Panc1 (cell line): Measurements from ENCODE around the gene C2CD2. TPM values are rescaled to one million over a fixed set of nuclear protein-coding genes. Genes with fewer than 3 reads are reported as not detected.

Experiments
- ATAC-seq: fragments of 200-7000 bp; cut with Tn5 transposase; 2 replicates; pipeline ENCODE4 v1.9.1; 2020; ENCODE audit warnings: mild to moderate bottlenecking, moderate library complexity
- BruUV-seq: library from RNA; stranded (reverse); fragments of 400-500 nt; replicated peaks from 2 replicates; lab custom pipeline; 2021; lab: Mats Ljungman, UMichigan
- CTCF ChIA-PET: fragments of 300-600 bp; sonication (Branson Sonifier 250); formaldehyde crosslinking; loops from one replicate; lab custom pipeline; 2022; ENCODE audit warnings: antibody characterized with exemption; lab: Charles Lee
- POLR2A ChIA-PET: fragments of 300-600 bp; sonication (Branson Sonifier 250); formaldehyde crosslinking; loops from one replicate; lab custom pipeline; 2022; ENCODE audit warnings: antibody characterized with exemption; lab: Charles Lee
- DNase-seq: peaks from one replicate; pipeline ENCODE4 v3.0.0-alpha.2; 2010; ENCODE audit warnings: low read depth, low spot score
- H3K27ac ChIP-seq: 2 replicates; pipeline ENCODE4 v1.5.1; 2011; ENCODE audit warnings: mild to moderate bottlenecking, low read length, inconsistent platforms
- H3K27me3 ChIP-seq: fragments of 200-500 bp; sonication (Bioruptor generic); 2 replicates; pipeline ENCODE4 v1.6.0; 2014; ENCODE audit warnings: low read length, inconsistent platforms; ENCODE audit not compliant: control insufficient read depth, insufficient read depth
- H3K36me3 ChIP-seq: fragments of 200-500 bp; sonication (Bioruptor generic); 2 replicates; pipeline ENCODE4 v1.5.1; 2014; ENCODE audit warnings: inconsistent platforms, mild to moderate bottlenecking, low read length, moderate library complexity; ENCODE audit not compliant: control insufficient read depth, insufficient read depth
- H3K4me1 ChIP-seq: 2 replicates; pipeline ENCODE4 v1.5.1; 2011; ENCODE audit warnings: inconsistent platforms, mild to moderate bottlenecking, low read length, moderate library complexity; ENCODE audit not compliant: control insufficient read depth, insufficient read depth
- H3K4me3 ChIP-seq, 2 experiments: 2 replicates each; pipeline ENCODE4 v1.5.1; 2011 to 2012; ENCODE audit warnings: low read depth in 2 of 2, low read length in 2 of 2, mild to moderate bottlenecking in 2 of 2, inconsistent platforms in 1 of 2, moderate library complexity in 1 of 2
- H3K9me3 ChIP-seq: fragments of 200-500 bp; sonication (Bioruptor generic); 2 replicates; pipeline ENCODE4 v1.5.1; 2014; ENCODE audit warnings: low read depth, mild to moderate bottlenecking, inconsistent platforms, low read length, moderate library complexity; ENCODE audit not compliant: control insufficient read depth, insufficient read depth
- POLR2AphosphoS5 ChIP-seq: IDR thresholded peaks from 2 replicates; pipeline ENCODE4 v1.6.1; 2012; ENCODE audit warnings: mild to moderate bottlenecking, low read depth, low read length, moderate library complexity
- SIN3A ChIP-seq: IDR thresholded peaks from 2 replicates; pipeline ENCODE4 v1.6.1; 2012; ENCODE audit warnings: low read depth, mild to moderate bottlenecking, low read length, moderate library complexity, borderline replicate concordance; ENCODE audit not compliant: insufficient read depth
- TCF7L2 ChIP-seq: IDR thresholded peaks from 2 replicates; pipeline ENCODE4 v1.6.1; 2011; ENCODE audit warnings: mild to moderate bottlenecking, low read depth, low read length, inconsistent platforms
- in situ Hi-C: cut with HindIII; loops from 2 replicates; pipeline ENCODE4 v1.10.0; 2016; ENCODE audit warnings: low sequenced_read_pairs, low pct_unique_long_range_greater_than_20kb
- intact Hi-C: fragments of 100-400 bp; cut with micrococcal nuclease; formaldehyde crosslinking; loops from one replicate; pipeline ENCODE4 v1.10.0; 2022; ENCODE audit not compliant: unreplicated experiment
- total RNA-seq: library from RNA; stranded (reverse); gene quantifications from one replicate; pipeline ENCODE4 v1.2.1, GENCODE V29; 2021; ENCODE audit not compliant: unreplicated experiment
- TF ChIP-seq, protein P1 (sequence below): fragments of 450-650 bp; IDR thresholded peaks from 2 replicates; pipeline ENCODE4 v1.5.1; 2017; ENCODE audit warnings: mild to moderate bottlenecking
- TF ChIP-seq, protein P2 (sequence below), 2 experiments: IDR thresholded peaks; 2 replicates each; pipeline ENCODE4 v1.6.1; 2011 to 2012; ENCODE audit warnings: low read depth in 2 of 2, control low read depth in 1 of 2, low read length in 1 of 2, mild to moderate bottlenecking in 1 of 2, moderate library complexity in 1 of 2; ENCODE audit not compliant: insufficient read depth in 1 of 2

C2CD2 gene
- total RNA-seq, 1 experiment from 2014 or later, result 14.0 TPM

DNA sequence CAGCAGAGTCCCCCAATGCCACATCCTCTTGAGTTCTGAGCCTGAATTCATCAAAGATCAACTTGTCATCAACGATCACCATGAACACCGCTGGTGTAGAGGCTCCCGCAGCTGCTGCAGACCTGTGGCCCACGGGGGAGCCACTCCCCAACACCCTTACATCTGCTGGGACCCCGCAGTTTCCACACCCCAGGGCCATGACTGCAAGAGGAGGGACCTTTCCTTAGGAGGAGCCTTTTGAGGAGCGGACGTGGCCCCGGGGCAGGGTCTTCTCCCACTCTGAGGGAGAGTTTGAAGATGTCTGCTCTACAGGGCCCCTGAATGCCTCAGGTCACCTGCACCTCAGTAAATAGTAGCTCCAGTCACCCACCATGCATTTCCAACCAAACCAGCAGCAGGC is 77.4 kb downstream of the C2CD2 start:
- no peak overlapping the region for H3K27ac ChIP-seq
- DNase-seq (no peak), ATAC-seq (no peak)
- no peaks in the 10 kb centered on the region; the same call in 1 of the 2 replicates for H3K36me3 ChIP-seq
- intact Hi-C loops (no loop called here), in situ Hi-C loops (no loop called here)
- TF ChIP-seq POLR2AphosphoS5 (no peak), SIN3A (no peak), TCF7L2 (no peak)
- TF ChIP-seq, protein P1, sequence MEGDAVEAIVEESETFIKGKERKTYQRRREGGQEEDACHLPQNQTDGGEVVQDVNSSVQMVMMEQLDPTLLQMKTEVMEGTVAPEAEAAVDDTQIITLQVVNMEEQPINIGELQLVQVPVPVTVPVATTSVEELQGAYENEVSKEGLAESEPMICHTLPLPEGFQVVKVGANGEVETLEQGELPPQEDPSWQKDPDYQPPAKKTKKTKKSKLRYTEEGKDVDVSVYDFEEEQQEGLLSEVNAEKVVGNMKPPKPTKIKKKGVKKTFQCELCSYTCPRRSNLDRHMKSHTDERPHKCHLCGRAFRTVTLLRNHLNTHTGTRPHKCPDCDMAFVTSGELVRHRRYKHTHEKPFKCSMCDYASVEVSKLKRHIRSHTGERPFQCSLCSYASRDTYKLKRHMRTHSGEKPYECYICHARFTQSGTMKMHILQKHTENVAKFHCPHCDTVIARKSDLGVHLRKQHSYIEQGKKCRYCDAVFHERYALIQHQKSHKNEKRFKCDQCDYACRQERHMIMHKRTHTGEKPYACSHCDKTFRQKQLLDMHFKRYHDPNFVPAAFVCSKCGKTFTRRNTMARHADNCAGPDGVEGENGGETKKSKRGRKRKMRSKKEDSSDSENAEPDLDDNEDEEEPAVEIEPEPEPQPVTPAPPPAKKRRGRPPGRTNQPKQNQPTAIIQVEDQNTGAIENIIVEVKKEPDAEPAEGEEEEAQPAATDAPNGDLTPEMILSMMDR, result no peak
- TF ChIP-seq, protein P2, sequence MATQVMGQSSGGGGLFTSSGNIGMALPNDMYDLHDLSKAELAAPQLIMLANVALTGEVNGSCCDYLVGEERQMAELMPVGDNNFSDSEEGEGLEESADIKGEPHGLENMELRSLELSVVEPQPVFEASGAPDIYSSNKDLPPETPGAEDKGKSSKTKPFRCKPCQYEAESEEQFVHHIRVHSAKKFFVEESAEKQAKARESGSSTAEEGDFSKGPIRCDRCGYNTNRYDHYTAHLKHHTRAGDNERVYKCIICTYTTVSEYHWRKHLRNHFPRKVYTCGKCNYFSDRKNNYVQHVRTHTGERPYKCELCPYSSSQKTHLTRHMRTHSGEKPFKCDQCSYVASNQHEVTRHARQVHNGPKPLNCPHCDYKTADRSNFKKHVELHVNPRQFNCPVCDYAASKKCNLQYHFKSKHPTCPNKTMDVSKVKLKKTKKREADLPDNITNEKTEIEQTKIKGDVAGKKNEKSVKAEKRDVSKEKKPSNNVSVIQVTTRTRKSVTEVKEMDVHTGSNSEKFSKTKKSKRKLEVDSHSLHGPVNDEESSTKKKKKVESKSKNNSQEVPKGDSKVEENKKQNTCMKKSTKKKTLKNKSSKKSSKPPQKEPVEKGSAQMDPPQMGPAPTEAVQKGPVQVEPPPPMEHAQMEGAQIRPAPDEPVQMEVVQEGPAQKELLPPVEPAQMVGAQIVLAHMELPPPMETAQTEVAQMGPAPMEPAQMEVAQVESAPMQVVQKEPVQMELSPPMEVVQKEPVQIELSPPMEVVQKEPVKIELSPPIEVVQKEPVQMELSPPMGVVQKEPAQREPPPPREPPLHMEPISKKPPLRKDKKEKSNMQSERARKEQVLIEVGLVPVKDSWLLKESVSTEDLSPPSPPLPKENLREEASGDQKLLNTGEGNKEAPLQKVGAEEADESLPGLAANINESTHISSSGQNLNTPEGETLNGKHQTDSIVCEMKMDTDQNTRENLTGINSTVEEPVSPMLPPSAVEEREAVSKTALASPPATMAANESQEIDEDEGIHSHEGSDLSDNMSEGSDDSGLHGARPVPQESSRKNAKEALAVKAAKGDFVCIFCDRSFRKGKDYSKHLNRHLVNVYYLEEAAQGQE (IDR thresholded peaks at IDR 0.05; ENCODE audit: insufficient read depth in 1 of 2, low read depth in 2 of 2, low read length in 1 of 2), result no peak
- no peak overlapping the region for H3K4me3 ChIP-seq
- ChIA-PET CTCF (no interaction called here), POLR2A (no interaction called here)
- H3K9me3 ChIP-seq, result no peaks in the 10 kb centered on the region
- no peaks in the 10 kb centered on the region for H3K27me3 ChIP-seq
- peaks cover 10% of the 10 kb centered on the region for H3K4me1 ChIP-seq
- BruUV-seq, result no TSS peak

DNA sequence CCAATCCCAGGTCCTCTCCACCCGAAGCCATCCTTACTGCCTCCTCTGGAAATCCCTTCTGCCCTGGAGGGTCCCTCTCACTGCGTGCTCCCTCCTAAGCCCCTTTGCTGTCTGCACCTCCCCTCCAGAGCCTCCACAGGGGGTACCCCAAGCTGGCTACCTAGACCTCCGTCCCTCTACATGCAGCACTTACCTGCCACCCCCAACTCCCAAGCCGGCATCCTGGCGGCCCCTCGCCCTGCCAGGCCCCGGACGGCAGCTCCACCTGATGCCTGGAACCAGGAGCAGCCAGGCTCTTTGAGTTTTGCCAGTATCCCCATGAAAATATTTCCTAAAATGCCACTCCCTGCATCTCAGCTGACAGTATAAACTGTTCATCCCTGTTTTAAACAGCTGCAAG is 78.7 kb downstream of the C2CD2 start:
- Histone ChIP-seq H3K4me3 (no peak overlapping the region), H3K27ac (no peak overlapping the region), H3K36me3 (no peaks in the 10 kb centered on the region; the same call in 1 of the 2 replicates), H3K4me1 (peaks cover 10% of the 10 kb centered on the region), H3K9me3 (no peaks in the 10 kb centered on the region), H3K27me3 (no peaks in the 10 kb centered on the region)
- ChIA-PET CTCF (interaction anchor here (0.6 kb wide), 1 partner anchor 88 kb away, joined by 3 read pairs; no protein-coding TSS in a partner anchor), POLR2A (no interaction called here)
- intact Hi-C loops (no loop called here), in situ Hi-C loops (no loop called here)
- TF ChIP-seq POLR2AphosphoS5 (no peak), TCF7L2 (no peak), SIN3A (no peak)
- TF ChIP-seq, protein P1, result no peak
- TF ChIP-seq, protein P2 (IDR thresholded peaks at IDR 0.05; ENCODE audit: insufficient read depth in 1 of 2, low read depth in 2 of 2, low read length in 1 of 2), result no peak
- DNase-seq (no peak), ATAC-seq (no peak)
- no TSS peak for BruUV-seq
